Measurements from ENCODE around the gene JMJD8.

DNA sequence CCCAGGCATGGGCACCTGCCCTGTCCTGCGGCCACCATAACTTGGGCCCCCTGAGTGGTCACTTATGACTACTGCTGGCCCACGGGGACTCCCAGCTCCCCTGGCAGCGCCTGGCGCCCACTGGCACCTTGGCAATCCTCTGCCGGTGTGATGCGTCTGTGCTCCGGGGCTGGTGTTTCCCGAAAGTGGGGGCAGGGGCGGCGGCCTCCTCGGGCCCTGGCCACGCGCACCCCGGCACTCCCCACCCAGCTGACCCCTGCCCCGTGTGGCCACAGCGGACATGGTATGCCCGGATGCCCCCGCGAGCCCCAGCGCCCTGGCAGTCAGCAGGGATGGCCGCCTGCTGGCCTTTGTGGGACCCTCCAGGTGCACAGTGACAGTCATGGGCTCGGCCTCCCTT is 26.6 kb downstream of the JMJD8 start:
- TF ChIP-seq, protein P1, sequence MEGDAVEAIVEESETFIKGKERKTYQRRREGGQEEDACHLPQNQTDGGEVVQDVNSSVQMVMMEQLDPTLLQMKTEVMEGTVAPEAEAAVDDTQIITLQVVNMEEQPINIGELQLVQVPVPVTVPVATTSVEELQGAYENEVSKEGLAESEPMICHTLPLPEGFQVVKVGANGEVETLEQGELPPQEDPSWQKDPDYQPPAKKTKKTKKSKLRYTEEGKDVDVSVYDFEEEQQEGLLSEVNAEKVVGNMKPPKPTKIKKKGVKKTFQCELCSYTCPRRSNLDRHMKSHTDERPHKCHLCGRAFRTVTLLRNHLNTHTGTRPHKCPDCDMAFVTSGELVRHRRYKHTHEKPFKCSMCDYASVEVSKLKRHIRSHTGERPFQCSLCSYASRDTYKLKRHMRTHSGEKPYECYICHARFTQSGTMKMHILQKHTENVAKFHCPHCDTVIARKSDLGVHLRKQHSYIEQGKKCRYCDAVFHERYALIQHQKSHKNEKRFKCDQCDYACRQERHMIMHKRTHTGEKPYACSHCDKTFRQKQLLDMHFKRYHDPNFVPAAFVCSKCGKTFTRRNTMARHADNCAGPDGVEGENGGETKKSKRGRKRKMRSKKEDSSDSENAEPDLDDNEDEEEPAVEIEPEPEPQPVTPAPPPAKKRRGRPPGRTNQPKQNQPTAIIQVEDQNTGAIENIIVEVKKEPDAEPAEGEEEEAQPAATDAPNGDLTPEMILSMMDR (IDR thresholded peaks at IDR 0.05): no peak
- no peak for TF ChIP-seq POLR2A (IDR thresholded peaks at IDR 0.05)
